Gastrocnemius medialis (tissue), 4 donors: ENCODE results near the gene LIPE. TPM values are rescaled to one million over a fixed set of nuclear protein-coding genes. Genes with fewer than 3 reads are reported as not detected.

Experiments used
- ATAC-seq, 2 donors: fragments of 150-250 bp; one replicate each; pipeline ENCODE4 v1.9.1; 2016
- DNase-seq, 2 donors: peaks; one replicate each; pipeline ENCODE4 v3.0.0-alpha.2; 2019
- H3K27ac ChIP-seq, 4 donors: fragments of 200-600 bp; sonication (generic); 1 replicate in 1 of 4; 2 replicates in 3 of 4; pipeline ENCODE4 v1.5.1; 2016 to 2018; ENCODE audit warnings: mild to moderate bottlenecking in 2 of 4, moderate library complexity in 1 of 4
- H3K27me3 ChIP-seq, 3 donors: fragments of 200-600 bp; sonication (generic) in 2 of 3; 1 replicate in 1 of 3; 2 replicates in 2 of 3; pipeline versions ENCODE4 v1.5.1 to v1.6.0; 2016 to 2019; ENCODE audit warnings: mild to moderate bottlenecking in 1 of 3, moderate library complexity in 1 of 3
- H3K36me3 ChIP-seq, 2 donors: fragments of 200-600 bp; sonication (generic) in 1 of 2; one replicate each; pipeline ENCODE4 v1.5.1; 2017 to 2018
- H3K4me1 ChIP-seq, 2 donors: fragments of 200-600 bp; sonication (generic) in 1 of 2; one replicate each; pipeline ENCODE4 v1.5.1; 2016 to 2017; ENCODE audit warnings: mild to moderate bottlenecking in 2 of 2
- H3K4me3 ChIP-seq, 4 donors: fragments of 200-600 bp; sonication (generic) in 3 of 4; 1 replicate in 1 of 4; 2 replicates in 3 of 4; pipeline ENCODE4 v1.5.1; 2016 to 2019; ENCODE audit warnings: mild to moderate bottlenecking in 2 of 4
- H3K9me3 ChIP-seq, 3 donors: fragments of 200-600 bp; sonication (generic) in 2 of 3; 1 replicate in 1 of 3; 2 replicates in 2 of 3; pipeline ENCODE4 v1.5.1; 2016 to 2019
- CTCF ChIP-seq, 5 experiments: fragments of 450-650 bp in 3 of 5; fragments of 200-600 bp in 2 of 5; sonication (generic) in 2 of 5; IDR thresholded peaks in 4 of 5; conservative IDR thresholded peaks in 1 of 5; 1 replicate in 4 of 5; 2 replicates in 1 of 5; pipeline ENCODE4 v1.5.1; 2016 to 2019; ENCODE audit warnings: antibody characterized with exemption in 5 of 5, mild to moderate bottlenecking in 3 of 5, moderate library complexity in 3 of 5
- POLR2A ChIP-seq, 2 donors: fragments of 450-650 bp; IDR thresholded peaks; one replicate each; pipeline ENCODE4 v1.6.1; 2017; ENCODE audit warnings: antibody characterized with exemption in 2 of 2, mild to moderate bottlenecking in 2 of 2, moderate library complexity in 2 of 2
- in situ Hi-C, 4 donors: fragments of 200-750 bp; cut with MboI; loops; one replicate each; pipeline versions ENCODE4 v1.15.0 to v1.8.0; 2017; ENCODE audit warnings: low sequenced_read_pairs in 4 of 4
- intact Hi-C: fragments of 100-400 bp; cut with DNase I; formaldehyde crosslinking; loops from one replicate; pipeline ENCODE4 v1.15.1; 2023; ENCODE audit warnings: low total_unique reads
- total RNA-seq, 4 donors: library from RNA; depleted of rRNA; stranded (reverse); fragments of >200 nt; gene quantifications; one replicate each; pipeline versions ENCODE4 v1.1.0 to v1.2.3, GENCODE V29; 2016

The LIPE gene
- total RNA-seq, 4 donors from 2014 or later, result 6.9 to 44.5 (median 13.7) TPM

GRCh38 chr19:42445948-42446347 is 18.8 kb upstream of the LIPE start:
- in situ Hi-C loops, result no loop called here
- H3K27ac ChIP-seq, result no peak overlapping the region
- H3K4me1 ChIP-seq, result no peaks in the 10 kb centered on the region
- intact Hi-C loops, result no loop called here
- no peaks in the 10 kb centered on the region for H3K27me3 ChIP-seq
- H3K9me3 ChIP-seq, result no peaks in the 10 kb centered on the region
- TF ChIP-seq POLR2A (IDR thresholded peaks at IDR 0.05) (no peak), CTCF (IDR thresholded peaks at IDR 0.05 in 4 of 5, conservative IDR thresholded peaks at IDR 0.05 in 1 of 5) (no peak)
- no peak for ATAC-seq
- no peak overlapping the region for H3K4me3 ChIP-seq
- no peaks in the 10 kb centered on the region for H3K36me3 ChIP-seq
- no peak for DNase-seq

GRCh38 chr19:42443944-42444398 is 16.8 kb upstream of the LIPE start:
- H3K36me3 ChIP-seq, result no peaks in the 10 kb centered on the region
- no peak for TF ChIP-seq CTCF (IDR thresholded peaks at IDR 0.05 in 4 of 5, conservative IDR thresholded peaks at IDR 0.05 in 1 of 5)
- TF ChIP-seq POLR2A (IDR thresholded peaks at IDR 0.05), result no peak
- DNase-seq, result no peak
- ATAC-seq, result no peak
- H3K4me3 ChIP-seq, result no peak overlapping the region
- H3K9me3 ChIP-seq, result no peaks in the 10 kb centered on the region
- in situ Hi-C loops, result no loop called here
- H3K27me3 ChIP-seq, result no peaks in the 10 kb centered on the region
- H3K27ac ChIP-seq, result no peak overlapping the region
- H3K4me1 ChIP-seq, result peaks cover 0 to 4% of the 10 kb centered on the region in 2 donors
- intact Hi-C loops, result no loop called here

GRCh38 chr19:42442833-42443232 is 15.6 kb upstream of the LIPE start, which contains the start of gene CXCL17:
Gene CXCL17, minus strand, starts transcription at chr19:42442946. Its CDS starts 114 bp downstream, at chr19:42442832.
- Histone ChIP-seq H3K36me3 (no peaks in the 10 kb centered on the region), H3K4me1 (peaks cover 0 to 4% of the 10 kb centered on the region in 2 donors), H3K27me3 (no peaks in the 10 kb centered on the region), H3K9me3 (no peaks in the 10 kb centered on the region), H3K27ac (no peak within 1 kb of the TSS), H3K4me3 (no peak within 1 kb of the TSS)
- in situ Hi-C loops (no loop called here), intact Hi-C loops (no loop called here)
- TF ChIP-seq CTCF (IDR thresholded peaks at IDR 0.05 in 4 of 5, conservative IDR thresholded peaks at IDR 0.05 in 1 of 5) (no peak), POLR2A (IDR thresholded peaks at IDR 0.05) (no peak)
- ATAC-seq (no peak), DNase-seq (no peak)

GRCh38 chr19:42441049-42441445 is 13.9 kb upstream of the LIPE start:
- Histone ChIP-seq H3K4me3 (no peak overlapping the region), H3K36me3 (no peaks in the 10 kb centered on the region), H3K9me3 (no peaks in the 10 kb centered on the region), H3K27ac (no peak overlapping the region), H3K4me1 (peaks cover 0 to 4% of the 10 kb centered on the region in 2 donors), H3K27me3 (no peaks in the 10 kb centered on the region)
- TF ChIP-seq POLR2A (IDR thresholded peaks at IDR 0.05), result no peak
- intact Hi-C loops, result no loop called here
- ATAC-seq, result no peak
- in situ Hi-C loops, result no loop called here
- DNase-seq, result no peak

- Histone ChIP-seq H3K9me3 (no peaks in the 10 kb centered on the region), H3K36me3 (no peaks in the 10 kb centered on the region), H3K4me3 (no peak overlapping the region), H3K27ac (no peak overlapping the region), H3K4me1 (peaks cover 0 to 4% of the 10 kb centered on the region in 2 donors), H3K27me3 (no peaks in the 10 kb centered on the region)
- DNase-seq (peak; percentile 23 to 39), ATAC-seq (peak; percentile 58 to 69)
- TF ChIP-seq POLR2A (IDR thresholded peaks at IDR 0.05), result no peak
- TF ChIP-seq CTCF (IDR thresholded peaks at IDR 0.05 in 4 of 5, conservative IDR thresholded peaks at IDR 0.05 in 1 of 5), result peak; percentile 53 to 86 (median 68)
- in situ Hi-C loops (no loop called here), intact Hi-C loops (no loop called here)
Observed at GRCh38 chr19:42440357-42441048, 13.3 kb upstream of the LIPE start.
